Large intestine (tissue), 3 donors: ENCODE measurements around the gene JUND. TPM values are rescaled to one million over a fixed set of nuclear protein-coding genes. Genes with fewer than 3 reads are reported as not detected.

ENCODE experiments used
- DNase-seq, 2 donors: peaks; one replicate each; pipeline versions ENCODE4 v3.0.0 to v3.0.0-alpha.2; 2013
- H3K27ac ChIP-seq: one replicate; pipeline ENCODE4 v1.5.1; 2013; ENCODE audit warnings: low read length
- H3K27me3 ChIP-seq: 2 replicates; pipeline ENCODE4 v1.6.1; 2013; ENCODE audit warnings: low read length; ENCODE audit not compliant: control insufficient read depth, insufficient read depth
- H3K36me3 ChIP-seq: 2 replicates; pipeline ENCODE4 v1.6.1; 2013; ENCODE audit warnings: low read length; ENCODE audit not compliant: control insufficient read depth, insufficient read depth
- H3K4me1 ChIP-seq: one replicate; pipeline ENCODE4 v1.6.1; 2013; ENCODE audit warnings: low read length; ENCODE audit not compliant: control insufficient read depth, insufficient read depth
- H3K4me3 ChIP-seq: one replicate; pipeline ENCODE4 v1.5.1; 2013; ENCODE audit warnings: low read length
- H3K9me3 ChIP-seq: one replicate; pipeline ENCODE4 v1.6.1; 2013; ENCODE audit warnings: mild to moderate bottlenecking, low read depth, low read length, moderate library complexity; ENCODE audit not compliant: control insufficient read depth
- WGBS: methylation state at CpG from one replicate; pipeline ENCODE4 v1.1.5; 2013; ENCODE audit warnings: low lambda C conversion rate; ENCODE audit not compliant: insufficient coverage; 5-methylcytosine and 5-hydroxymethylcytosine counted together
- polyA plus RNA-seq: library from polyadenylated mRNA; unstranded; fragments of 120-200 nt; gene quantifications from one replicate; pipeline ENCODE4 v1.2.1, GENCODE V29; 2013

Gene JUND
- polyA plus RNA-seq, 1 donor = 163 TPM

DNA sequence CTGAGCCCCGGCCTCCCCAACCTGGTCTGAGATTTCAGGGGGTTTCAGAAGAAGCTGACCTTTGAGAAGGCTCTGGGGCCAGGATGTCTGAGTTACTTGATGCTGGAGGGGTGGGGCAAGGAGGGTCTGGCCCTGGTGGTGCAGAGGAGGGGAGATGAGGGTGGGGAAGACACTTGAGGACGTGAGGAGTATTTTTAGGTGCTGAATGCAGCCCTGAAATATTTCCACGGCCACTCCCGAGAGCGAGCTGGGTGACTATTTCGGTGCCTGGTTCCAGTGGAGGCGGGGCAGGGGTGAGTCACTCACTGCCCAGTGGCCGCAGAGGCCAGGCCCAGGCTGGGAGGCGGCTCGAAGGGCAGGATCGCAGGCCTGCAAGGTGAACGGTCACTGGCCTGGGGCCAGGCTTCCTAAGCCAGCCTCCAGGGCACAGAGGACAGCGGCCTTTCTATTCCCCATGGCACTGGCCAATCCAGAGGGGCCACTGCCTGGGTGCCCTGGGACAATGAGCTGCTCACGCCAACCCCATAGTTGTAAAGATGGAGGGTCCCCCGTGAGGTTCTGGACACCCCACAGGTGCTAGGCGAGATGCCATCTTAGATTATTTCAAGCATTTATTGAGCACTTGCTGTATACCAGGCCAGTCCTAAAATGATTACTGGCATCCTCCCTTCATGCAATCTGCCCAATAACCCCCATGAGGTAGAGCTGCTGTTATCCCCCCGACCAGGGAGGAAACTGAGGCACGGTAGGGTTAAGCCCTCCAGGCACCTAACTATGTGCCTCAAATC lies 19.7 kb upstream of the JUND start:
- H3K27ac ChIP-seq = no peak overlapping the region
- H3K9me3 ChIP-seq = no peaks in the 10 kb centered on the region
- H3K4me1 ChIP-seq = peaks cover 29% of the 10 kb centered on the region
- no peak overlapping the region for H3K4me3 ChIP-seq
- H3K36me3 ChIP-seq = peaks cover 3% of the 10 kb centered on the region
- WGBS = no CpG with 5 or more reads among the region's 18 CpGs
- DNase-seq = peak in 1 of 2 donors; percentile 6
- H3K27me3 ChIP-seq = no peaks in the 10 kb centered on the region

DNA sequence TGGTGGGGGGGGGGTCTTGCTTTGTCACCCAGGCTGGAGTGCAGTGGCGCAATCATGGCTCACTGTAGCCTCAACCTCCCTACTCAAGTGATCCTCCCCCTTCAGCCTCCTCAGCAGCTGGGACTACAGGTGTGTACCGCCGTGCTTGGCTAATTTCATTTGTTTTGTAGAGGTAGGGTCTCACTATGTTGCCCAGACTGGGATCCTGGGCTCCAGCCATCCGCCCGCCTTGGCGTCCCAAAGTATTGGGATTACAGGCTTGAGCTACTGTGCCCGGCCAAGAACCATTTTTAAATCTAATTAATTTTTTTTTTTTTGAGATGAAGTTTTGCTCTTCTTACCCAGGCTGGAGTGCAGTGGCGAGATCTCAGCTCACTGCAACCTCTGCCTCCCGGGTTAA lies 18.2 kb upstream of the JUND start:
- H3K27me3 ChIP-seq = no peaks in the 10 kb centered on the region
- H3K9me3 ChIP-seq = peaks cover 9% of the 10 kb centered on the region
- no peak overlapping the region for H3K4me3 ChIP-seq
- no peak for DNase-seq
- H3K4me1 ChIP-seq = peaks cover 17% of the 10 kb centered on the region
- H3K36me3 ChIP-seq = no peaks in the 10 kb centered on the region
- 100% methylated on average over 2 of the region's 9 CpGs for WGBS
- H3K27ac ChIP-seq = no peak overlapping the region

DNA sequence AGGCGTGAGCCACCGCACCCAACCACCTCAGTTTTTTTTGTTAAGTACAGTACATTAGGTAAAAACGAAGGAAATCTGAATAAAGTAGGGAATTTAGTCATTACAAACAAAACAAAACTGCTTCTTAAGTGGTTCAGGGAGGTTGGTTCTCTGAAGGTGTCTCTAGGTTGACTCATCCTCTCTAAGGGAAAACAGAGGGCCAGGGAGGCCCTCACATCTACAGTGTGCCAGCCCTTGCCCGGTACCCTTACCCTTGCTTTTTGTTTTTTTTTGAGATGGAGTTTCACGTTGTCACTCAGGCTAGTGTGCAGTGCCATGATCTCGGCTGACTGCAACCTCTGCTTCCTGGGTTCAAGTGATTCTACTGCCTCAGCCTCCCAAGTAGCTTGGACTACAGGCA lies 17.2 kb upstream of the JUND start:
- no peak for DNase-seq
- Histone ChIP-seq H3K27me3 (peaks cover 3% of the 10 kb centered on the region), H3K9me3 (peaks cover 9% of the 10 kb centered on the region), H3K4me3 (no peak overlapping the region), H3K27ac (no peak overlapping the region), H3K4me1 (peaks cover 7% of the 10 kb centered on the region), H3K36me3 (no peaks in the 10 kb centered on the region)
- WGBS = 92% methylated on average over 2 of the region's 6 CpGs

DNA sequence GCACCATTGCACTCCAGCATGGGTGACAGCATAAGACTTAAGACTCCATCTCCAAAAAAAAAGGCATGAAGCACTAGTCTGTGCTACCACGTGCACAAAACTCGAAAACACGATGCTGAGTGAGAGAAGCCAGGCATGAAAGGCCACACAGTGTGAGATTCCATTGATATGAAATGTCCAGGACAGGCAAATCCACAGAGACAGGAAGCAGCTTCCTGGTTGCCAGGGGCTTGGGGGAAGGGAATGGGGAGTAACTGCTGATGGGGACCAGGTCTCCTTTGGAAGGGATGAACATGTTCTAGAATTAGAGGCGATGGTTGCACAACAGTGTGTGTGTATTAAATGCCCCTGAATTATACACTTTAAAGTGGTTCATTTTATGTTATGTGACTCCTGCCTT lies 15.9 kb upstream of the JUND start:
- no peak for DNase-seq
- Histone ChIP-seq H3K9me3 (peaks cover 9% of the 10 kb centered on the region), H3K27me3 (peaks cover 3% of the 10 kb centered on the region), H3K27ac (no peak overlapping the region), H3K4me3 (no peak overlapping the region), H3K36me3 (no peaks in the 10 kb centered on the region), H3K4me1 (peaks cover 12% of the 10 kb centered on the region)
- 61% methylated on average over 3 of the region's 4 CpGs for WGBS

DNA sequence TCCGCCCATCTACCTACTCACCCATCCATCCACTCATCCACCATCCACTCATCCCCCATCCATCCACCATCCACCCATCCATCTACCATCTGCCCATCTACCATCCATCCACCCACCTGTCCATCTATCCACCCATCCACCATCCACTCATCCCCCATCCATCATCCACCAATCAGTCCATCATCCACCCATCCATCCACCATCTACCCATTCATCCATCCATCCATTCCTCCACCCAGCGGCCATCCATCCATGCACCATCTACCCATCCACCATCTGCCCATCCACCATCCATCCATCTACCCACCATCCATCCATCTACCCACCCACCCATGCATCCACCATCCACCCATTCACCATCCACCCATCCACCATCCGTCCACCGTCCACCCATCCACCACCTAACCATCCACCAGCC lies 13.6 kb upstream of the JUND start:
- H3K27ac ChIP-seq = no peak overlapping the region
- whole genome bisulfite sequencing = 62% methylated on average over 2 of the region's 4 CpGs

DNA sequence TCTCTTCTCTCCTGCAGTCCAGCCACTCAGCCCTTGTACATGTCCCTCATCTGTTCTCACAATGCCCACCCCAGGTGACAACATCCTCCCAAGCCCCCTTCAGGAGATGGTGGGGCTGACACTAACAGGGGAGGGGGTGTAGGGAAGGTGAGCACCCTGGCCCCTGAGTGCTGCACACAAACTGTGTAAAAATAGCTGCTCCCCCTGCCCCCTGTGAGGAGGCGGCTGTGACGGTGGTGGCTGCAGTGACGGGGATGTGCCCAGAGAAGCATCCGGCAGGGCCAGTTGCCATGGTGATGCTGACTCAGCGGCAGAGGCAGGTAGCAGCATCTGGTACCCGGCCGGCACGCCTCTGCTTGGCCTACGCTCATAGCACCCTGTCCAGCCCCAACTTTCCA lies 13.0 kb upstream of the JUND start:
- peaks cover 9% of the 10 kb centered on the region for H3K9me3 ChIP-seq
- H3K4me1 ChIP-seq = peaks cover 22% of the 10 kb centered on the region
- no CpG with 5 or more reads among the region's 9 CpGs for WGBS
- H3K27me3 ChIP-seq = peaks cover 3% of the 10 kb centered on the region
- H3K27ac ChIP-seq = no peak overlapping the region
- DNase-seq = peak in 1 of 2 donors; percentile 28
- H3K36me3 ChIP-seq = no peaks in the 10 kb centered on the region
- H3K4me3 ChIP-seq = no peak overlapping the region

More for the DNA sequence above, 13.6 kb upstream of the JUND start:
- Histone ChIP-seq H3K9me3 (peaks cover 9% of the 10 kb centered on the region), H3K4me1 (peaks cover 22% of the 10 kb centered on the region), H3K4me3 (no peak overlapping the region), H3K36me3 (no peaks in the 10 kb centered on the region), H3K27me3 (peaks cover 3% of the 10 kb centered on the region)
- DNase-seq = no peak

DNA sequence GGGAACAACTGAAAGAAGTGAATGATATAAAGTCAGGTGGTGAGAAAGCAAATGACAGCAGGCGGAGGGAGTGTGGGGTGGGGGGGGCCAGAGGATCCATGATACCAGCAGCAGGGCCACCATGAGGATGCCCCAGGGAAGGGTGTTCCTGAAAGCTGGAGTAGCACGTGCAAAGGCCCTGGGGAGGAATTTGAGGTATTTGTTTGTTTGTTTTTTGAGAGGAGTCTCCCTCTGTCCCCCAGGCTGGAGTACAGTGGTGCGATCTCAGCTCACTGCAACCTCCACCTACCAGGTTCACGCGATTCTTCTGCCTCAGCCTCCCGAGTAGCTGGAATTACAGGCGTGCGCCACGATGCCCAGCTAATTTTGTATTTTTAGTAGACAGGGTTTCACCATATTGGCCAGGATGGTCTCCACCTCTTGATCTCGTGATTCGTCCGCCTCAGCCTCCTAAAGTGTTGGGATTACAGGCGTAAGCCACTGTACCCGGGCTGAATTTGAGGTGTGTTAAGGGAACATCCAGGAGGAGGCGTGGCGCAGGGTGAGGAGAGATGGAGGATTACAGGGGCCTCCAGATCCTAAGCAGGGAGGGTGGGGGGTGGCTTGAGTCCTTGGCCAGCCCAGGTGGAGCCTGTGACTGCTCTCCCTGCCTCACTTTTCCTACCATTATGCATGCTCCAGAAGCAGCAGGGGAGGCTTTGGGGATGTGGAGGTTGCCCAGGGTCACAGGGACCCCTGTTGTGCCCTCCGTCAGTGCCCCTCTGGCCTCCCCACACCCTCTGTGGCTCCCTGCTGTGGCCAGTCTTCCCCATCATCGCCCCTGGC lies 12.4 kb upstream of the JUND start:
- H3K4me1 ChIP-seq = peaks cover 22% of the 10 kb centered on the region
- no peak overlapping the region for H3K4me3 ChIP-seq
- peaks cover 3% of the 10 kb centered on the region for H3K27me3 ChIP-seq
- WGBS = no CpG with 5 or more reads among the region's 18 CpGs
- peak overlapping the region; percentile 83 for H3K27ac ChIP-seq
- H3K9me3 ChIP-seq = peaks cover 9% of the 10 kb centered on the region
- no peaks in the 10 kb centered on the region for H3K36me3 ChIP-seq
- peak in 1 of 2 donors; percentile 16 for DNase-seq

DNA sequence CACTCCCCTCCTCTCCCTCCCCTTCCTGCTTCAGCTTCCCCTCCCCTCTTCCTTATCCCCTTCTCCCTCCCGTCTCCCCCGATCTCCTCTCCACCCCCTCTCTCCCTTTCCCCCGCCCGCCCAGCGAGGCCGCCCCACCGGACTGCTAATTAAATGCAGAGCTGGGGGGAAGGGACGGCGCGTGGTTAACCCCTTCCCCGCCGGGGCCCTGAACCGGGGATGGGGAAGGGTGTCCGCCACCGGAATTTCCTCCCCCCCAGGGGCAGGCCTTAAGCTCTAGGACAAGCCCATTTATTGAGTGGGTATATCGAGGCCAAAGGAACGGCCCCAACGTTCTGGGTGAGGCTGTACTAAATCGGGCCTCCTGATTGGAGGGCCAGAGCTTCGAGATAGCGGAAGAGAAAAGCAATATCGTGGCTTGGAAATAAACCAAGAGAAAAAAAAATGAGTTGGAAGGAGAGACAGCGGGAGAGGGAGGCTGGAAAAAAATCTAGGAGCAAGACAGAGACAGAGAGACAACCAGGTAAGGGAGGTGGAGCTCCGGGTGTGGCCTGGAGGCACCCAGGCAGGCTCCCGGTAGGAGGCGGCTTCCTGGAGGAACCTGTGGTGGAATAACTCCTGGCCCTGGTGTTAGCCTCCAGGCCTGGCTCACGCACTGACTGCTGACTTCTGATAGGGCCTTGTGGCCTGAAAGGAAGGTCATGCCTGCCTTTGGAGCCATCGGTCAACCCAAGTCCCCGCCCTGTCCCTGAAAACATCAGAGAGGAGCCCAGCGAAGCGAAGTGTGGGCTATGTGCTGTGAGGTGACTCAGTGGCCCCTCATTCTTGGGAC lies 11.6 kb upstream of the JUND start:
- DNase-seq = peak; percentile 54 to 72
- Histone ChIP-seq H3K4me1 (peaks cover 26% of the 10 kb centered on the region), H3K27me3 (peaks cover 3% of the 10 kb centered on the region), H3K4me3 (peak overlapping the region; percentile 79), H3K27ac (peak overlapping the region; percentile 83), H3K9me3 (peaks cover 9% of the 10 kb centered on the region), H3K36me3 (no peaks in the 10 kb centered on the region)
- WGBS = no CpG with 5 or more reads among the region's 31 CpGs

DNA sequence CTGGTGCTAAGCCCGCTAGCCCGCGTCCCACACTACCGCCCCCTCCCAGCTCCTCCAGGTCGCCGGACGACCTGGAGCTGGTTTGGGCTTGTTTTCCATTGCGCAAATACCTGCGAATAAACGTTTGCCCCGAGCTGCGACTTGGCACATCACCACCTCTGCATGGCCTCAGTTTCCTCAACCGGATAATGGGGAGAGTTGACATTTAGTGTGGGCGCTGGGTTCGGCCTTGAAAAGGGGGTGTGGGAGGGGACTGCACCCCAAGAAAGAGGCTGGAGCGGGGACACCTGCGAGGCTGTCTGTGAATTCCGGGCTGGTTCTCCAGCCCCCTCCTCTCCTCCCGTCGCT lies 11.0 kb upstream of the JUND start:
- no peak for DNase-seq
- Histone ChIP-seq H3K36me3 (no peaks in the 10 kb centered on the region), H3K27me3 (peaks cover 3% of the 10 kb centered on the region), H3K4me3 (peak overlapping the region; percentile 79), H3K9me3 (peaks cover 9% of the 10 kb centered on the region), H3K27ac (peak overlapping the region; percentile 83), H3K4me1 (peaks cover 30% of the 10 kb centered on the region)
- no CpG with 5 or more reads among the region's 20 CpGs for WGBS
